Activated CD4-positive, CD25-positive, alpha-beta regulatory T cell treated with anti-CD3 and anti-CD28 coated beads, Interleukin-2, amount 50 U/mL, for 24 hours (primary cell): ENCODE data around the gene WDSUB1.

Experiments used
- ATAC-seq, 2 donors: fragments of 150-1000 bp; cut with Tn5 transposase; one replicate each; pipeline ENCODE4 v1.10.0; 2021; ENCODE audit warnings: mild to moderate bottlenecking in 1 of 2, moderate library complexity in 1 of 2

Gene WDSUB1

GRCh38 chr2:159219394-159219998, 67.0 kb downstream of the WDSUB1 start:
- ATAC-seq = no peak

GRCh38 chr2:159218389-159218788, 68.1 kb downstream of the WDSUB1 start:
- ATAC-seq = no peak

GRCh38 chr2:159217676-159218075, 68.8 kb downstream of the WDSUB1 start:
- ATAC-seq = no peak

- ATAC-seq = no peak
These were observed 71.4 kb downstream of the WDSUB1 start for GRCh38 chr2:159215116-159215515.

- no peak for ATAC-seq
These were observed 72.1 kb downstream of the WDSUB1 start for GRCh38 chr2:159214325-159214865.

- ATAC-seq = no peak
These were observed 73.2 kb downstream of the WDSUB1 start for GRCh38 chr2:159213296-159213695.

- ATAC-seq = no peak
These were observed 74.8 kb downstream of the WDSUB1 start for GRCh38 chr2:159211447-159212396.

GRCh38 chr2:159209341-159210306, 76.9 kb downstream of the WDSUB1 start:
- ATAC-seq = peak in 1 of 2 donors; percentile 49

GRCh38 chr2:159208438-159208837, 78.1 kb downstream of the WDSUB1 start:
- ATAC-seq = no peak

GRCh38 chr2:159206736-159207380, 79.6 kb downstream of the WDSUB1 start:
- no peak for ATAC-seq

- ATAC-seq = no peak
These were observed 81.9 kb downstream of the WDSUB1 start for GRCh38 chr2:159204381-159205144.

GRCh38 chr2:159202568-159203071, 83.9 kb downstream of the WDSUB1 start:
- no peak for ATAC-seq

GRCh38 chr2:159201360-159202063, 85.0 kb downstream of the WDSUB1 start:
- ATAC-seq = peak in 1 of 2 donors; percentile 30

GRCh38 chr2:159200498-159200897, 86.0 kb downstream of the WDSUB1 start:
- no peak for ATAC-seq

GRCh38 chr2:159199761-159200465, 86.6 kb downstream of the WDSUB1 start:
- no peak for ATAC-seq

- no peak for ATAC-seq
These were observed 87.3 kb downstream of the WDSUB1 start for GRCh38 chr2:159199236-159199635.

- ATAC-seq = no peak
These were observed 90.0 kb downstream of the WDSUB1 start for GRCh38 chr2:159196393-159196925.

GRCh38 chr2:159195697-159196096, 90.8 kb downstream of the WDSUB1 start:
- no peak for ATAC-seq

- no peak for ATAC-seq
These were observed 92.3 kb downstream of the WDSUB1 start for GRCh38 chr2:159194241-159194640.
